HEK293 (cell line): ENCODE measurements around the gene HSDL1.

ENCODE experiments used
- CTCF ChIA-PET: fragments of 350-600 bp; formaldehyde crosslinking; extraction: SDS; loops from one replicate; lab custom pipeline; 2021; ENCODE audit warnings: antibody characterized with exemption; lab: Yijun Ruan, JAX
- POLR2A ChIA-PET: fragments of 300-600 bp; formaldehyde crosslinking; extraction: SDS; loops from one replicate; lab custom pipeline; 2020; ENCODE audit warnings: antibody characterized with exemption, inconsistent platforms; lab: Yijun Ruan, JAX
- H3K27ac ChIP-seq: fragments of 200-500 bp; sonication (Bioruptor generic); 2 replicates; pipeline ENCODE4 v1.5.1; 2014; ENCODE audit warnings: low read depth, low read length, control low read depth, inconsistent platforms; ENCODE audit errors: extremely low read depth
- H3K36me3 ChIP-seq, 2 experiments: fragments of 200-500 bp in 1 of 2; sonication (Bioruptor generic) in 1 of 2; 1 replicate in 1 of 2; 2 replicates in 1 of 2; pipeline ENCODE4 v1.5.1; 2014 to 2017; ENCODE audit warnings: inconsistent platforms in 2 of 2, low read length in 2 of 2; ENCODE audit not compliant: control insufficient read depth in 2 of 2, insufficient read depth in 1 of 2
- H3K4me1 ChIP-seq: fragments of 200-500 bp; sonication (Bioruptor generic); 2 replicates; pipeline ENCODE4 v1.5.1; 2014; ENCODE audit warnings: mild to moderate bottlenecking, low read length, inconsistent platforms; ENCODE audit not compliant: control insufficient read depth, insufficient read depth
- H3K4me3 ChIP-seq: 2 replicates; pipeline ENCODE4 v1.5.1; 2011; ENCODE audit warnings: low read depth, mild to moderate bottlenecking, control low read depth, low read length, moderate library complexity
- H3K9me3 ChIP-seq: fragments of 200-500 bp; sonication (Bioruptor generic); 2 replicates; pipeline ENCODE4 v1.5.1; 2014; ENCODE audit warnings: low read depth, low read length, inconsistent platforms; ENCODE audit not compliant: control insufficient read depth, insufficient read depth
- HOXD13 ChIP-seq: sonication (generic); formaldehyde crosslinking; IDR thresholded peaks from 2 replicates; pipeline ENCODE4 v1.8.0; 2022; ENCODE audit warnings: missing genetic modification reagents, borderline replicate concordance
- KLF7 ChIP-seq: fragments of 450-650 bp; formaldehyde crosslinking; IDR thresholded peaks from 2 replicates; pipeline ENCODE4 v1.5.1; 2016; ENCODE audit warnings: missing biosample characterization, missing genetic modification characterization, borderline replicate concordance
- KLF9 ChIP-seq: fragments of 450-650 bp; formaldehyde crosslinking; IDR thresholded peaks from 2 replicates; pipeline ENCODE4 v1.5.1; 2016; ENCODE audit warnings: missing biosample characterization, missing genetic modification characterization, low read depth
- PRDM1 ChIP-seq: fragments of 450-650 bp; formaldehyde crosslinking; IDR thresholded peaks from 2 replicates; pipeline ENCODE4; 2016; ENCODE audit warnings: missing biosample characterization, missing genetic modification characterization
- ZNF10 ChIP-seq: fragments of 450-650 bp; formaldehyde crosslinking; IDR thresholded peaks from 2 replicates; pipeline ENCODE4 v1.5.1; 2017; ENCODE audit warnings: missing biosample characterization, missing genetic modification characterization
- ZNF112 ChIP-seq: fragments of 450-650 bp; formaldehyde crosslinking; IDR thresholded peaks from 2 replicates; pipeline ENCODE4 v1.5.0; 2017; ENCODE audit warnings: missing biosample characterization, missing genetic modification characterization
- ZNF16 ChIP-seq: fragments of 450-650 bp; formaldehyde crosslinking; IDR thresholded peaks from 2 replicates; pipeline ENCODE4 v1.5.1; 2016; ENCODE audit warnings: low read depth, missing biosample characterization, missing genetic modification characterization
- ZNF174 ChIP-seq: fragments of 450-650 bp; formaldehyde crosslinking; IDR thresholded peaks from 2 replicates; pipeline ENCODE4 v1.5.0; 2017; ENCODE audit warnings: missing biosample characterization, mild to moderate bottlenecking, missing genetic modification characterization
- ZNF426 ChIP-seq: fragments of 450-650 bp; formaldehyde crosslinking; IDR thresholded peaks from 2 replicates; pipeline ENCODE4 v1.5.1; 2017; ENCODE audit warnings: missing biosample characterization, missing genetic modification characterization, mild to moderate bottlenecking, inconsistent platforms, moderate library complexity
- ZNF433 ChIP-seq: fragments of 450-650 bp; formaldehyde crosslinking; IDR thresholded peaks from 2 replicates; pipeline ENCODE4 v1.5.1; 2016; ENCODE audit warnings: missing biosample characterization, missing genetic modification characterization, low read depth
- ZNF544 ChIP-seq: fragments of 450-650 bp; formaldehyde crosslinking; IDR thresholded peaks from 2 replicates; pipeline ENCODE4 v1.5.0; 2017; ENCODE audit warnings: missing biosample characterization, missing genetic modification characterization
- ZNF548 ChIP-seq: fragments of 450-650 bp; formaldehyde crosslinking; IDR thresholded peaks from 2 replicates; pipeline ENCODE4 v1.5.1; 2016; ENCODE audit warnings: missing biosample characterization, missing genetic modification characterization
- ZNF561 ChIP-seq: fragments of 450-650 bp; IDR thresholded peaks from 2 replicates; pipeline ENCODE4 v1.5.1; 2018; ENCODE audit warnings: missing biosample characterization, missing genetic modification characterization, borderline replicate concordance
- ZNF660 ChIP-seq: fragments of 450-650 bp; IDR thresholded peaks from 2 replicates; pipeline ENCODE4 v1.5.1; 2018; ENCODE audit warnings: missing biosample characterization, mild to moderate bottlenecking, missing genetic modification characterization
- ZNF792 ChIP-seq: fragments of 450-650 bp; formaldehyde crosslinking; IDR thresholded peaks from 2 replicates; pipeline ENCODE4 v1.5.1; 2016; ENCODE audit warnings: missing biosample characterization, missing genetic modification characterization
- TF ChIP-seq, protein P1 (sequence below): fragments of 450-650 bp; formaldehyde crosslinking; IDR thresholded peaks from 2 replicates; pipeline ENCODE4 v1.5.1; 2016; ENCODE audit warnings: missing biosample characterization, missing genetic modification characterization
- TF ChIP-seq, protein P2 (sequence below): fragments of 450-650 bp; formaldehyde crosslinking; IDR thresholded peaks from 2 replicates; pipeline ENCODE4 v1.5.1; 2016; ENCODE audit warnings: missing biosample characterization, missing genetic modification characterization
- TF ChIP-seq, protein P3 (sequence below): fragments of 450-650 bp; formaldehyde crosslinking; IDR thresholded peaks from 2 replicates; pipeline ENCODE4 v1.5.1; 2017; ENCODE audit warnings: missing biosample characterization, missing genetic modification characterization
- TF ChIP-seq, protein P4 (sequence below): fragments of 450-650 bp; formaldehyde crosslinking; IDR thresholded peaks from 2 replicates; pipeline ENCODE4 v1.5.1; 2016; ENCODE audit warnings: missing biosample characterization, missing genetic modification characterization
- TF ChIP-seq, protein P5 (sequence below): fragments of 450-650 bp; formaldehyde crosslinking; IDR thresholded peaks from 2 replicates; pipeline ENCODE4 v1.5.1; 2016; ENCODE audit warnings: missing biosample characterization, missing genetic modification characterization, borderline replicate concordance
- TF ChIP-seq, protein P6 (sequence below): fragments of 450-650 bp; formaldehyde crosslinking; IDR thresholded peaks from 2 replicates; pipeline ENCODE4 v1.5.1; 2016; ENCODE audit warnings: missing biosample characterization, missing genetic modification characterization

HSDL1 gene

DNA sequence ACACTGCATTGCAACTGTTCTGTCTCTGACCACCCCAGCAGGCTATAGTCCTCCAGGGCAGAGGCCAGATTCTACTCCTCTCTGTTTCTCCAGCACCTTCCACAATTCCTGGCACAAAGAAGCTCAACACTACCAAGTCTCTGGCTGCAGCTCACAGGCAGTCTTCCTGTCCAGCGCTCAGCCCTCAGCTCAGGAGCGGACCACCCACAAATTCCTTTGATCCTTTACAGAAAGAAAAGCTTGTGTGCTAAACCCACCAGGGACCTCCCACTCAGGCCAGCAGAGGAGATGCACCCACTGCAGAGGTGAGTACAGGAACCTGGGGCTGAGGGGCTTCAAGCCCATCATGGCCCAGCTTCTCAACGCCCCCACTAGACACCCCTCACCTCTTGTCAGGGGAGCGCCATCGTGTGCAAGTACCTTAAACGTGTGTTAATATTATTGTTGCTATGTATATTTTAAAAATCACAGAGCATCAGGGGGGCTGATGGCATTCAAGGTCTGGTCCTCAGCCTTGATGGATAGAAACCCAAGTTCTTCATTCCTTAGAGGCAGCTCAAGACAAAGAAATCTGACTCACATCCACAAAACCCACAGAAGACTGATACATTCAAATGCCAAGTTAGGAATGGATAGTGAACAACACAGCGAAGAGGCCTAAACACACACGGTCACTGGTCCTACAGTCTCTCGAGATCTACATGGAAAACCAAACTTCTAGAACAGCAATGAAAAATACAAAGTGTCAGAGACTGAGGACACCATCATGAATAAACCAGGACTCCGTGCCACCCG, 8.4 kb downstream of the HSDL1 start:
- ChIA-PET CTCF (interaction anchor here (0.8 to 1.2 kb wide), 2 partner anchors 39 to 348 kb away, joined by 3 read pairs; no protein-coding TSS in a partner anchor), POLR2A (interaction anchor here (1.8 kb wide), 1 partner anchor 20 kb away, joined by 6 read pairs; the partner anchor contains the start of gene MBTPS1)
- TF ChIP-seq ZNF426 (tag by site-specific recombination) (no peak), ZNF660 (tag by site-specific recombination) (no peak), ZNF10 (tag by site-specific recombination) (no peak), KLF9 (no peak), PRDM1 (no peak), ZNF433 (tag by site-specific recombination) (no peak), HOXD13 (no peak)
- TF ChIP-seq, protein P1, sequence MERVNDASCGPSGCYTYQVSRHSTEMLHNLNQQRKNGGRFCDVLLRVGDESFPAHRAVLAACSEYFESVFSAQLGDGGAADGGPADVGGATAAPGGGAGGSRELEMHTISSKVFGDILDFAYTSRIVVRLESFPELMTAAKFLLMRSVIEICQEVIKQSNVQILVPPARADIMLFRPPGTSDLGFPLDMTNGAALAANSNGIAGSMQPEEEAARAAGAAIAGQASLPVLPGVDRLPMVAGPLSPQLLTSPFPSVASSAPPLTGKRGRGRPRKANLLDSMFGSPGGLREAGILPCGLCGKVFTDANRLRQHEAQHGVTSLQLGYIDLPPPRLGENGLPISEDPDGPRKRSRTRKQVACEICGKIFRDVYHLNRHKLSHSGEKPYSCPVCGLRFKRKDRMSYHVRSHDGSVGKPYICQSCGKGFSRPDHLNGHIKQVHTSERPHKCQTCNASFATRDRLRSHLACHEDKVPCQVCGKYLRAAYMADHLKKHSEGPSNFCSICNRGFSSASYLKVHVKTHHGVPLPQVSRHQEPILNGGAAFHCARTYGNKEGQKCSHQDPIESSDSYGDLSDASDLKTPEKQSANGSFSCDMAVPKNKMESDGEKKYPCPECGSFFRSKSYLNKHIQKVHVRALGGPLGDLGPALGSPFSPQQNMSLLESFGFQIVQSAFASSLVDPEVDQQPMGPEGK: no peak
- TF ChIP-seq, protein P2, sequence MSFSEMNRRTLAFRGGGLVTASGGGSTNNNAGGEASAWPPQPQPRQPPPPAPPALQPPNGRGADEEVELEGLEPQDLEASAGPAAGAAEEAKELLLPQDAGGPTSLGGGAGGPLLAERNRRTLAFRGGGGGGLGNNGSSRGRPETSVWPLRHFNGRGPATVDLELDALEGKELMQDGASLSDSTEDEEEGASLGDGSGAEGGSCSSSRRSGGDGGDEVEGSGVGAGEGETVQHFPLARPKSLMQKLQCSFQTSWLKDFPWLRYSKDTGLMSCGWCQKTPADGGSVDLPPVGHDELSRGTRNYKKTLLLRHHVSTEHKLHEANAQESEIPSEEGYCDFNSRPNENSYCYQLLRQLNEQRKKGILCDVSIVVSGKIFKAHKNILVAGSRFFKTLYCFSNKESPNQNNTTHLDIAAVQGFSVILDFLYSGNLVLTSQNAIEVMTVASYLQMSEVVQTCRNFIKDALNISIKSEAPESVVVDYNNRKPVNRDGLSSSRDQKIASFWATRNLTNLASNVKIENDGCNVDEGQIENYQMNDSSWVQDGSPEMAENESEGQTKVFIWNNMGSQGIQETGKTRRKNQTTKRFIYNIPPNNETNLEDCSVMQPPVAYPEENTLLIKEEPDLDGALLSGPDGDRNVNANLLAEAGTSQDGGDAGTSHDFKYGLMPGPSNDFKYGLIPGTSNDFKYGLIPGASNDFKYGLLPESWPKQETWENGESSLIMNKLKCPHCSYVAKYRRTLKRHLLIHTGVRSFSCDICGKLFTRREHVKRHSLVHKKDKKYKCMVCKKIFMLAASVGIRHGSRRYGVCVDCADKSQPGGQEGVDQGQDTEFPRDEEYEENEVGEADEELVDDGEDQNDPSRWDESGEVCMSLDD (tag by site-specific recombination): no peak
- TF ChIP-seq, protein P3, sequence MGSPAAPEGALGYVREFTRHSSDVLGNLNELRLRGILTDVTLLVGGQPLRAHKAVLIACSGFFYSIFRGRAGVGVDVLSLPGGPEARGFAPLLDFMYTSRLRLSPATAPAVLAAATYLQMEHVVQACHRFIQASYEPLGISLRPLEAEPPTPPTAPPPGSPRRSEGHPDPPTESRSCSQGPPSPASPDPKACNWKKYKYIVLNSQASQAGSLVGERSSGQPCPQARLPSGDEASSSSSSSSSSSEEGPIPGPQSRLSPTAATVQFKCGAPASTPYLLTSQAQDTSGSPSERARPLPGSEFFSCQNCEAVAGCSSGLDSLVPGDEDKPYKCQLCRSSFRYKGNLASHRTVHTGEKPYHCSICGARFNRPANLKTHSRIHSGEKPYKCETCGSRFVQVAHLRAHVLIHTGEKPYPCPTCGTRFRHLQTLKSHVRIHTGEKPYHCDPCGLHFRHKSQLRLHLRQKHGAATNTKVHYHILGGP (tag by site-specific recombination): no peak
- TF ChIP-seq, protein P4, sequence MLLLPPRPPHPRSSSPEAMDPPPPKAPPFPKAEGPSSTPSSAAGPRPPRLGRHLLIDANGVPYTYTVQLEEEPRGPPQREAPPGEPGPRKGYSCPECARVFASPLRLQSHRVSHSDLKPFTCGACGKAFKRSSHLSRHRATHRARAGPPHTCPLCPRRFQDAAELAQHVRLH (tag by site-specific recombination): no peak
- H3K9me3 ChIP-seq: no peaks in the 10 kb centered on the region
- H3K27ac ChIP-seq: no peak overlapping the region
- peaks cover 7% of the 10 kb centered on the region; the same call in 1 of the 2 replicates for H3K4me1 ChIP-seq
- H3K36me3 ChIP-seq: no peaks in the 10 kb centered on the region
- H3K4me3 ChIP-seq: no peak overlapping the region

DNA sequence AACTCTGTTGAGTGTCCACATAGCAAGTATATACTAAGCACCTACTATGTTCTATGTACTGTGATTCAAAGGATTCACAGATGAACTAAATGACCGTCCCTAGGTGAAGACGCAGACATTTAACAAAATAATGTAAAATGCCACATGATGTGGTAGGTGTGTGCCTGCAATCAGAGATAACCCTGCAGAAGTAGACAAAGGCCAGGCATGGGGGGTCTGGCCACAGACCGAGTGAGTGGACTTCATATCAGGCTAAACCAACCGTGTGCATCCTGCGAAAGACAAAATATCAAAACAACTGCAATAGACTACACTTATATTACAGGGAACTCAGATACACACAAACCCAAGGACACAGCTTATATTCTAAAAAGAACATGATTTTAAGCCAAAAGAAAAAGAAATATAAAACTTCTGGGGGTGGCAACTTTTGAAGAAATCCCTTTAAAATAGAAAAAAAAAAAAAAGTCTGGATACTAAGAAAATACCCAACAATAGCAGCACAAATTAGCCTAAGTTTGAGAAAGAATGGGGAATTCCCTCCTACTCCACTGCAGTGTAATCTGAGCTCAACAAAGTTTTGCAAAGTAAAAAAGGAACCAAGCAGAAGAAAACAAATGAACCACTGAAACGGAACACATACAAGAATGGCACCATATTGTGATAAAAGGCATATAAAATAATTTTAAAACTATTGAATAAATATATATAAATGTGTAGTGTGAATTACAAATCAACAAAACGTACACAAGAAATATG, 12.3 kb downstream of the HSDL1 start:
- ChIA-PET POLR2A (interaction anchor here (0.9 kb wide), 1 partner anchor 16 kb away, joined by 5 read pairs; the partner anchor contains the start of gene MBTPS1), CTCF (interaction anchor here (0.7 to 1.2 kb wide), 4 partner anchors 54 to 174 kb away, joined by 3 to 6 read pairs (median 4); partner anchors contain the start of genes ADAD2 and TAF1C)
- no peak overlapping the region for H3K27ac ChIP-seq
- no peak overlapping the region for H3K4me3 ChIP-seq
- TF ChIP-seq ZNF544 (tag by site-specific recombination) (no peak), ZNF660 (tag by site-specific recombination) (no peak), ZNF792 (tag by site-specific recombination) (no peak), ZNF548 (tag by site-specific recombination) (no peak), ZNF561 (tag by site-specific recombination) (no peak), ZNF112 (tag by site-specific recombination) (no peak), ZNF16 (tag by site-specific recombination) (no peak), ZNF174 (no peak), KLF7 (no peak)
- TF ChIP-seq, protein P5, sequence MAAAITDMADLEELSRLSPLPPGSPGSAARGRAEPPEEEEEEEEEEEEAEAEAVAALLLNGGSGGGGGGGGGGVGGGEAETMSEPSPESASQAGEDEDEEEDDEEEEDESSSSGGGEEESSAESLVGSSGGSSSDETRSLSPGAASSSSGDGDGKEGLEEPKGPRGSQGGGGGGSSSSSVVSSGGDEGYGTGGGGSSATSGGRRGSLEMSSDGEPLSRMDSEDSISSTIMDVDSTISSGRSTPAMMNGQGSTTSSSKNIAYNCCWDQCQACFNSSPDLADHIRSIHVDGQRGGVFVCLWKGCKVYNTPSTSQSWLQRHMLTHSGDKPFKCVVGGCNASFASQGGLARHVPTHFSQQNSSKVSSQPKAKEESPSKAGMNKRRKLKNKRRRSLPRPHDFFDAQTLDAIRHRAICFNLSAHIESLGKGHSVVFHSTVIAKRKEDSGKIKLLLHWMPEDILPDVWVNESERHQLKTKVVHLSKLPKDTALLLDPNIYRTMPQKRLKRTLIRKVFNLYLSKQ (tag by site-specific recombination): no peak
- TF ChIP-seq, protein P6, sequence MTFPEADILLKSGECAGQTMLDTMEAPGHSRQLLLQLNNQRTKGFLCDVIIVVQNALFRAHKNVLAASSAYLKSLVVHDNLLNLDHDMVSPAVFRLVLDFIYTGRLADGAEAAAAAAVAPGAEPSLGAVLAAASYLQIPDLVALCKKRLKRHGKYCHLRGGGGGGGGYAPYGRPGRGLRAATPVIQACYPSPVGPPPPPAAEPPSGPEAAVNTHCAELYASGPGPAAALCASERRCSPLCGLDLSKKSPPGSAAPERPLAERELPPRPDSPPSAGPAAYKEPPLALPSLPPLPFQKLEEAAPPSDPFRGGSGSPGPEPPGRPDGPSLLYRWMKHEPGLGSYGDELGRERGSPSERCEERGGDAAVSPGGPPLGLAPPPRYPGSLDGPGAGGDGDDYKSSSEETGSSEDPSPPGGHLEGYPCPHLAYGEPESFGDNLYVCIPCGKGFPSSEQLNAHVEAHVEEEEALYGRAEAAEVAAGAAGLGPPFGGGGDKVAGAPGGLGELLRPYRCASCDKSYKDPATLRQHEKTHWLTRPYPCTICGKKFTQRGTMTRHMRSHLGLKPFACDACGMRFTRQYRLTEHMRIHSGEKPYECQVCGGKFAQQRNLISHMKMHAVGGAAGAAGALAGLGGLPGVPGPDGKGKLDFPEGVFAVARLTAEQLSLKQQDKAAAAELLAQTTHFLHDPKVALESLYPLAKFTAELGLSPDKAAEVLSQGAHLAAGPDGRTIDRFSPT (tag by site-specific recombination): no peak
- H3K9me3 ChIP-seq: no peaks in the 10 kb centered on the region
- no peaks in the 10 kb centered on the region for H3K4me1 ChIP-seq
- peaks cover 10 to 29% of the 10 kb centered on the region in 2 experiments for H3K36me3 ChIP-seq
